ENCODE data around the gene ATG10.
A peak's percentile ranks its signal among the peaks of the same experiment; 100 is the strongest.
"Not testable (repeated sequence)": the region's sequence is repeated elsewhere in the genome, so short reads cannot be mapped to it uniquely, and the experiment has no call there.

ATG10 gene

DNA sequence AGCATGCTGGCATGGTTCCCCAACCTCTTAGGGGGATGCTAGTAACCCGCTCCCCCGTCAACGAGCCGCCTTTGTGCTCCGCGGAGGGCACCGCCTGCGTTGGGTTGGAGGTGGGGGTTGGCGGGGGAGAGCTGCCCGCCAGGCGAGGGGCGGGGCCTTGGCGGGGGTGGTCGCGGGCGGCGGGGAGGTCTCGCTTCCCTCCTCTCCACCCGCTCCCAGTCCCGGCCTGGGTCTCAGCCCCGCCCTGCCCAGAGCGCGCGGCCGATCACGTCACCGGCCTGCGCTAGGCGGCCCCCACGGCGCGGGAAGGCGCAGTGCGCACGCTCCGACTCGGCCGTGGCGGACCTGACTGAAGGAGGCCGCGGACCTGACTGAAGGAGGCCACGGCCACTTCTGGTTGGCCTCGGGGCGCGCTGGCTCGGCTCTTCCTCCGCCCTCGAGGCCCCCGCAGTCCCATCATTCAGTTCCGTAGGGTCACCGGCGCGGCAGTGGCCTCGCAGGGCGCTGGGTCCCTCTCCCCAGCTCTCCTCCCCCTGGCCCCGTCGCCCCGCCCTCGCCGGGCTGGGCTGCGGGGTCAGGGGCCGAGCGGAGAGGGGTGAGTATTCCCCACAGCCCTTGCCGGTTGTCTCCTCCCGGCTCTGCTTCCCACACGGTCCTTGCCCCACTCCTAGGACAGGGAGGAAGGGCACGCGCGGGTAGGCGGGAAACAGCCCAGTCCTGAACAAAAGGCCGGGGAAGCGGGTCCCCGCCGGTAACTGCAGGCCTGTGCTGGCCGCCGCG, at the start of gene ATG10:
TSS of gene ATG10 (plus strand) at position 312 of the 780 bp plus-strand sequence. CDS start 15,548 bp downstream, outside the sequence.
- peak; percentile 99 for DNase-seq (ENCODE audit: low read depth, low spot score)

DNA sequence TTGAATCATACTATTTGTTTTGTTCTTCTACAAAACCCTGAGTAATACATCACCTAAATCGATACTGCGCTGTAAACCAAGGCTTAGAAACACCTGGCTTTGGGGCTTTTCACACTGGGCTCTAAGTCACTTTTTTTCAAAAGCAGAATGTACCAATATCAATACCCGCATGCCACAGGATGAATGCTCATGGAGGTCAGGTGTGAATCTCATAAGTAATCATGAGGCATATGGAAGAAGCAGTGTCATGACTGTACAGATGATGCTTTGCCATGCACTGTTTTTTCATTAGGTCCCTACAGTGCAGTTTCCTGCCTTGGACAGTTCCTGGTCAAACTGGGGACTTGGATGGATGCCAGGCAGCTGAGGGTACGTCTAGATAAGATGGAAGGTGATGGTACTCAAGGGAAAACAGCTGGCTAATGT, 49.0 kb upstream of the ATG10 start:
- no peak for DNase-seq (ENCODE audit: low read depth, low spot score)

DNA sequence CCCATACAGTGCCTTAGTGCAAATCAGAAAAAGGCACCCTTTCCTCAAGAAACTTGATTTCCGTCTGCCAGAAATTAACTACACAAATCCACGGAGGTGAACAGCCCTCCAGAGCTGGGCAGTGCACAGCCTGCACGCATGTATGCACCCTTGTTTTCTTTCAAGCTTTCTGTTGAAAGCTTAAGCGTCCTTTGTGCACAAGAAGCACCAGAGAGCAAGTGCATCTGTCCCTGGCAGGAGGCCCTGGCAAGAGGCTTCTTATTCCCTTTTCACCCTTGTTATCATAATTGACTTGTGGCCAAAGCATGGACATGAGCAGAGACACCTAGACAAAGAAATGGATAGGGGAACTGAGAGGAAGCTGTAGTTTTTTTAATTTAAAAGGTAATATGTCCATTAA, 47.4 kb upstream of the ATG10 start:
- DNase-seq (ENCODE audit: low read depth, low spot score) = peak; percentile 13

DNA sequence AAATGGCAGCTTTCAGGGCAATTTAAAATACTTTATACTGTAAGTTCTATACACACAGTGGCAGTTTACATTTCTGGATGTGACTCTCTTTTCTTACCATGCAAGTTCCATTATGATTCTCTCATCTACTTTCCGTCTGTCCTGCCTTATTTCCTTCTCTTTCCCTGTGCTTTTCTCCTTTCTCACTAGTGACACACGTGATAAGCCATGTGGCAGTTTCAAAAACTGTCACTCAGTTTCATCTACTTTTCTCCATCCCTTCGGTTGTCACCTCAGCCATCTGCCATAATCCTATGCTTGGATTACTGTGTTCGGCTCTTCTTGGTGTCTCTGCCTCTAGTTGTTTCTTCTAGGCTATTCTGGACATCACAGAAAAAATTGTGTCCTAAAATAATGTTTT, 46.8 kb upstream of the ATG10 start:
- no peak for DNase-seq (ENCODE audit: low read depth, low spot score)

DNA sequence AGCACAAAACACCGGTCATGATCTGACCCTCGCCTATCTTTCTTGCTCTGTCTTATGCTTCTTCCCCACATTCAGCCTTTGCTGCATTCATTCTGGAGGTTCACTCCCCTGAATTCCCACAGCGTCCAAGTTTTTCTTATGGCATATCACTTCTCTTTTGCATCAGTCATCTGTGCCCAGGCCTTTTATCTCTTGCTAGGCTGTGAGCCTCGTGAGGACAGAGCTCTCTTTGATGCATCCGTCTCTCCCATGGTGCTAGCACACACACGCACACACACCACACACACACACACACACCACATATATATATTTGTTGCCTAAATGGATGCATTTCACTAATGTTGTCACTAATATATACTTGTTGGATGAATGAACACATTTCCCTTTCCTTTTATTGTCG, 45.8 kb upstream of the ATG10 start:
- DNase-seq (ENCODE audit: low read depth, low spot score) = no peak

DNA sequence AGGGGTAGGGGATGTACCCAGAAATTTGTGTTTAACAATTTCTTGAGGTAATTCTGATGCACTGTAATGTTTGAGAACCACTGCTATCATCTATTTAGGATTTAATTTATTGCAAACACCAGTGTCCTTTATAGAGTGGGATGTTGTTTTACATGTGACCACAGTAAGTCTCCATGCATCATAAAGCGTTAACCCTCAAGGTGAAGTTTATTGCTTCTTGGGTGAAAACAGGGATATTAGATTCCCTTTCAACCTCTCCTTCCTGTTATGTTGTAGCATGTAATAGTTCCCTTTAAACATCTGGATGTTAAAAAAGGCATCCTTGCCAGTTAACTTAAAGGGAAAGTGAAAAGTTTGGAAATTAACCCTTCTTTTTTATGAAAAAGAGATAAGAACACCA, 35.8 kb upstream of the ATG10 start:
- DNase-seq (ENCODE audit: low read depth, low spot score) = no peak

DNA sequence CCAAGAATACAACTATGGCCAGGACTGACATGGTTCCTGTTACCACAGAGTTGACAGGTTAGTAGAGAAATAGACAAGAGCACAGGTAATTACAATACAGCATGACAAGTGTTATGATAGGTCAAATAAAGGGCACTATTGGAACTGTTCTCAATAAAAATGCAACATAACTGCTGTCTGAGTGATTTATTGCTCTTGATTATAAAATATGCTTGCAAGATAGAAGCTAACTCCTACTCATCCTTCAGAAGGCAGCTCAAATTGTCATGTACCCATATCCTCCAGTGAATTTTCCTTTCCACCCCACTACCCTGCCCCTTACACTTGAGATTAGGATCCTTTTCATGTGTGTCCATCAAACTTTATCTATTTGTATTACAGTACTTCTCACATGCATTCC, 35.1 kb upstream of the ATG10 start:
- no peak for DNase-seq (ENCODE audit: low read depth, low spot score)

DNA sequence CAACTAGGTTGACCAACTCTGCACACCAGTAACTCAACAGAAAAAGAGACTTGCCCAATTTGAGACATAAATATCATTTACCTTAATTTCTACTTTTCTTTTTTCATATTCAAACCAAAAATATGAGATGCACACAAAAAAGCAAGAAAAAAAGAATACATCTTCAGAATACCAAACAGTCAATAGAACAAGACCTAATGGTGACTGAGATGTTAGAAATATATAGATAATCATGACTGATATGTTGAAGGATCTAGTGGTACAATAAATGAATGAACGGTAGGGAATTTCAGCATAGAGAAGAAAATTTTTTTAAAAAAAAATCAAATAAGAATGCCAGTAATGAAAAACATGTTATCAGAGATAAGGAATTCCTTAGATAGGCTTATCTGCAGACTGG, 29.1 kb upstream of the ATG10 start:
- no peak for DNase-seq (ENCODE audit: low read depth, low spot score)

DNA sequence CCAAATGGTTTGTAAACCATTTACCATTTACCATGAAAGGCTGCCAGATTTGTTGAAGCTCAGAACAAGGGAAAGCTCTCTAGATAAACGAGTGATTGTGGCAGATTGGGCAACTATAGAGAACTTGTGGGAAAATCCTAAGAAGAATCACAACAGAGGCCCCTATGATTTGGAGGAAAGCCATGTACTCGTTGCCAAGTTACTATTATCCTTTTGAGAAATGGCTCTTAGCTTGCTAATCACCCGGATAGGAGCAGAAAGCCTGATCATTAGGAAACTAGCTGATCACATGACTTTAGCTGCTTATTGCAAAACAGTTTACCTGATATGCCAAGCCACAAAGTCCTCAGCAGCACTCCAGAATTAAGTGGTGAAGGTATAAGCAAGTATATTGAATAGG, 23.5 kb upstream of the ATG10 start:
- DNase-seq (ENCODE audit: low read depth, low spot score) = peak; percentile 56

DNA sequence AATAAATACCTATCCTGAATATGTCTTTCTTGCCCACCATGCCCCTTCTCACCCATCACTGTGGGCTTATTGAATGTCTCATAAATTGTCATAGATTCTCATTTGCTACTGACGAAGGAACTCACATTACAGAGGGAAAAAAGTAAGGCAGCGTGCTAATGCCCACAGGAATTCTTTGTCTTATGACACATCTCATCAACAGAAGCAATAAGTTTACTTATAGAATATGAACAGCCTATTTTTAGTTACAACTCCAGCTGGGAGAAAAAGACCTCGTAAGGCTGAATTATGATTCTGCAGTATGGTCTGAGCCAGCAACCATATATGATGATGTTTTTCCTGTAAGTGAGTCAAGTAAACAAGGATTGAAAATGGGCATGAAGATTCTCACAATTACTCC, 22.4 kb upstream of the ATG10 start:
- no peak for DNase-seq (ENCODE audit: low read depth, low spot score)

DNA sequence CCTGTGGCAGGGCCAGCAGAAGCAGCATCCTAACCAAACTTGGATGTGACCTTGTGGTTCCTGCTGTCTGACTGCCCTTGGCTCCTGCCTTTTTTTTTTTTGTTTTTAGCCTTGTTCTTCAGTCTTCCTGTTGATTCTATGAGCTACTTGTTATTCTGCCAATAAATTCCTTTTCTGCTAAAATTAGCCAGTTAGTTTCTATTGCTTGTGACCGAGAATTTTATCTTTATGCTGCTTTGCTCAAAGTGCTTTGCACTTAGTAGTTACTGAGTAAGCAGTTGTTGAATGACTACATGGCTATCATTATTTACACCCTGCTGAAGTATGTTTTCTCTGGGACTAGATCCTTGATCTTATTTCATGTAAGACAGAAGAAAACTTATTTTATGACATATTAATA, 20.8 kb upstream of the ATG10 start:
- peak; percentile 42 for DNase-seq (ENCODE audit: low read depth, low spot score)

DNA sequence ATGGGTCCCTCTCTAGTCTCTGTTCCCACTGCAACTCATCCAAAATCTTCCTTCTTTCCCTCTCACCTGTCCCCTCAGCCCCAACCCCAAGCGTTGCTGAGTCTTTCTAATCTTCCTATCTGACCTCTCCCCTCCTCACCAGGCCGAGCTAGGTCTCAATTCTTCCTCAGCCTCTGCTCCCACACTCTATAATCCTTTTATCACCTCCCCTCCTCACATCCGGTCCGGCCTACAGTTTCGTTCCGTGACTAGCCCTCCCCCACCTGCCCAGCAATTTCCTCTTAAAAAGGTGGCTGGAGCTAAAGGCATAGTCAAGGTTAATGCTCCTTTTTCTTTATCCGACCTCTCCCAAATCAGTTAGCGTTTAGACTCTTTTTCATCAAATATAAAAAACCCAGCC, 17.0 kb upstream of the ATG10 start:
- not testable (repeated sequence) for DNase-seq (ENCODE audit: low read depth, low spot score)

DNA sequence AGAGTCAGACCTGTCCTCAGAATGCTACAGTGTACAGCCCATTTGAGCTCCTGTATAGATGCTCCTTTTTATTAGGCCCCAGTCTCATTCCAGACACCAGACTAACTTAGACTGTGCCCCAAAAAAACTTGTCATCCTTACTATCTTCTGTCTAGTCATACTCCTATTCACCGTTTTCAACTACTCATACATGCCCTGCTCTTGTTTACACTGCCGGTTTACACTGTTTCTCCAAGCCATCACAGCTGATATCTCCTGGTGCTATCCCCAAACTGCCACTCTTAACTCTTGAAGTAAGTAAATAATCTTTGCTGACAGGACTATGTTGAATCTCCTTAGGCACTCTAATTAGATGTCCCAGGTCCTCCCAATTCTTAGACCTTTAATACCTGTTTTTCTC, 13.7 kb upstream of the ATG10 start:
- not testable (repeated sequence) for DNase-seq (ENCODE audit: low read depth, low spot score)

DNA sequence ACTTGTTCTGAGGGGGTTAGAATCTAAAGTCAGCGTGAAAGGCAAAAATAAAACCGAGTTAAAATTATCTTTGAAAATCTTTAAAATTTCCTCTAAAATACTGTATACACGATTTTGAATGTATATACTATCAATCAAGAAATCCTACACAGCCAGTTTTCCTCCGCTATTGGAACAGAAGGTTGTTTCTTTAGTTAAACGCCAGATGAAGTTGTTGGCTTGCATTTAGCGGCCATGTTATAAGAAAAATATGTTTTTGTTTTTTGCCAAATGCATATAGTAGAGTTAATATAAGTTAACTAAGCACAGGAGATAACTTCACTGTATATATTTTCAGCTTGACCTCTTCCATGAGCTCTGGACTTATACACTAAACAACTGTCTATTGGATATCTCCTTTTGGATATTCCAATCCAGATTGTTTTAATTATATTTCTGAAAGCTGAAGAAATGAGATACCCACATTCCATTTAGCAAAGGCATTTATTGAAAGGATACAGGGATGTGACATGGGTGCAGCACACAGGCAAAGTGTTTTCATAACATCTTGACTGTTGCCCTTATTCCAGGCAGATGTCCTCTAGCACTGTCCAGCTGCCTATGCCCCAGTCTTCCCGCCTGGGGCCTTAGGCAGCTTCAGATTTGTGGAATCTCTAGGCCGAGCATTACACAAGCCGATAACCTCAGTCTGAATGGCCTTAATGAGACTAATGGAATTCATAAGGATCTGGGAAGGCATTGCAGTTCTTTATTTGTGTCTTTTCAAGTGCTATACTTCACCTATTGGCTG, 10.0 kb upstream of the ATG10 start:
- DNase-seq (ENCODE audit: low read depth, low spot score) = no peak

DNA sequence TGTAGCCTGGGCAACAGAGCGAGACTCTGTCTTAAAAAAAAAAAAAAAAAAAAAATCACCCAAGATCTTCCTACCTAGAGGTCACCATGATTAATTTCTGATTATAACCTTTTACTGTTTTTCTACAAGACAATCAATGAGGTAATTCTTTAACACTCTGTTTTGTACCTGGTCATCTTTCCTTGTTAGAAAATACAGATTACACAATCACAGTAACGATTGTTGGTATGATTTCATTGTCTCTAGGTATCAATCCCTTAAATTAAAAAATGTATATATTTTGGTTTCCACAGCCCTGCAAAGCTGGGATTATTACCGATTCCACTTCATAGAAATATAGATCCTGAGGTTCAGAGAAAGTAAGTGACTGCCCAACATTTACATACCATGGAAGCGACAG, 8.3 kb upstream of the ATG10 start:
- DNase-seq (ENCODE audit: low read depth, low spot score) = no peak

DNA sequence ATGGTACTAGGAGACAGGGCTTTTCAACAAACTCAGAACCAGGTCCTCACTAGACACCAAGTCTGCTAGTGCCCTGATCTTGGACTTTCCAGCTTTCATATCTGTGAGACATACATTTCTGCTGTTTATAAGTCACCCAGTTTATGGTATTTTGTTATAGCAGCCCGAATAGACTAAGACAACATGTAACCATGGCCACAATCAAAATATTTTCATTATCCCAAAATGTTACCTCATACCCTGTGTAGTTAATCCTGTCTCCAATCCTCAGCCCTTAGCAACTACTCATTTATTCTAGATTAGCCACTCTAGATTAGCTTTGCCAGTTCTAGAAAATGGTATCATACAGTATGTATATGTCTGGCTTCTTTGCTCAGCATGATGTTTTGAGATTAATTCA, 6.3 kb upstream of the ATG10 start:
- DNase-seq (ENCODE audit: low read depth, low spot score) = no peak

DNA sequence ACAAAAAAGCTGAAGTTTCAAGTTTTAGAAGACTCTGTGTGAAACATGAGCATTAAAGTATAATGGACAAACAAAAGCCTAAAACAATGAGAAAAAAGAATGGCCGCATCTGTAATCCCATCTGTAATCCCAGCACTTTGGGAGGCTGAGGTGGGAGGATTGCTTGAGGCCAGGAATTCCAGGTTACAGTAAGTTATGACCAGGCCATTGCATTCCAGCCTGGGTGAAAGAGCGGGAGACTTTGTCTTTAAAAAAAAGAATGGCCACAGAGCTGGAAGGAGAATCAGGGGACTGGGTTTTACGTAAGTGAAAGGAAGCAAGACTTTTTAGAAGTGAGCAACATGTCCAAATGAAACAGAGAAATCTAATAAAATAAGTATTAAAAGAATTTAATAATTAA, 2.6 kb upstream of the ATG10 start:
- no peak for DNase-seq (ENCODE audit: low read depth, low spot score)

DNA sequence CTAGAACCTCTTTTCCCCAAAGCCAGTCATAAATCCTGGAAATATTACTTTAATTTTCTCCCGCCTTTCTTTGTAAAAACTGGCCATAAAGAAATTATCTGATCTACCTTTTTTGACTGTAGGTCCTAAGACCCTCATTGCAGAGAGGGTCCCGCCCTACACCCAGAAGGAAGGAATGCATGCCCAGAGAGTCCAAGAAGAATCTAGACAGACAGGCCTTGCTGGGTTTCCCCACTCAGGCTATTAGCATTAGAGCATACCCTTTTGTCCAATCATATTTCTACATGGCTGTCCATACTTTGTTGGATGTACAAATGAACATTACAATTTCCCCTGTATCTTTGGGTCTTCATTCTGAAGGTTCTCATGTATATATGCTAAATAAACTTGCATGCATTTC, 1.9 kb upstream of the ATG10 start:
- DNase-seq (ENCODE audit: low read depth, low spot score) = no peak

DNA sequence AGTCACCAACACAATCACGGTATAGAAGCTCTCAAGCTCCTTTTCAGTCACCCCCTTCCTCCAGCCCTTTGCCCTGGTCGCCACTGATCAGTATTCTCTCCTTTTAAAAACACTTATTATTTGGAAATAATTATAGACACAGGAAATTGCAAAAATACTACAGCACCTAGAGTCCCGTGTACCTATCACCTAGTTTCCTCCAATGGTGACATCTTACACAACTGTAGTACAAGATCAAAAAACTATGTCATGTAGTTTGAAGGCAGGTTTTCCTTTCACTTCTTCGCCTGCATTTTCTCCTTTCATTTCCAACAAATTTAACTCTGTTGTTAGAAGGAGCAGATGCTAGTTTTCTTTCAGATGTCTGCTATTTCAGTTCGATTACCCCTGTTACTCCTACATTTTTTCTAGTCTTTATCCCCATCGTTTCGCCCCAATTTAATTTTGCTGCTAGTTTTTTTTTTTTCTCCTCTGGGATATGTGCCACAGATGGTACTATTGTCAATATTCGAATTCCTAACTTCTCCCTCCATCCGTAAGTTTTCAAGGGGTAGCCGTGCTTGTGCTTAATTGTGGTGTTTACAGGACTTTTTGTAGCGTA, 612 bp upstream of the ATG10 start:
- no peak for DNase-seq (ENCODE audit: low read depth, low spot score)

DNA sequence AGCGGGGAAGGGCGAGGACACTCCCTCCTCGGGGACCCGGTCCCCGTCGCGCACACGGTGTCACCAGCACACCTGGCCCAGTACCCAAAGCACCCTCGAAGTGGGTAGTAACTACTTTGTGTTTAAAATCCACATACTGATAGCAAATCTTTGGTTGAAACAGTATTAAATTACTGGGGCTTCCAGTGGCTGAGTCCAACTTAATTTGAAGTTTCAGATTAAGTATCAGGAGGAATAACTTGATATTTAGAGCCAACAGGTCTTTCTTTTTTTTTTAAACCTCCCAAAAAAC, 615 bp downstream of the ATG10 start:
- no peak for DNase-seq (ENCODE audit: low read depth, low spot score)

DNA sequence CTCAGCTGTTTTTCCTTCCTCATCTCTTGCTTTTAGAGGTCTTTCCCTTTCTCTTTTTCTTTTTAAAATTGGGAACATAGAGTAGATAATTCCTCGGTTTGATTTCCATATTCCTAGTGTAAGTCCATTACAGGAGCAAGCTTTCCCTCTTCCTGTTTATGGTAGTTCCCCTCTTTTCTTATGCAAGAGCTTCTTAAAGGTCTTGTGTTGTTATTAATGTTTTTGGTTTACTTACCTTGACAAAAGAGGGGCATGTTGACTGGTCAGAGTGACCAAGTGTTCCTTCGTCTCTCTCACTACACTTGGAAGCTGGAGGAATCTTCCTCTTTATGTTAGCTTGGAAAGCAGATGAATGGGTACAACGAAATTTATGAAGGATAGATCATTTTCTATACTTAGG, 8.3 kb downstream of the ATG10 start:
- DNase-seq (ENCODE audit: low read depth, low spot score) = no peak

DNA sequence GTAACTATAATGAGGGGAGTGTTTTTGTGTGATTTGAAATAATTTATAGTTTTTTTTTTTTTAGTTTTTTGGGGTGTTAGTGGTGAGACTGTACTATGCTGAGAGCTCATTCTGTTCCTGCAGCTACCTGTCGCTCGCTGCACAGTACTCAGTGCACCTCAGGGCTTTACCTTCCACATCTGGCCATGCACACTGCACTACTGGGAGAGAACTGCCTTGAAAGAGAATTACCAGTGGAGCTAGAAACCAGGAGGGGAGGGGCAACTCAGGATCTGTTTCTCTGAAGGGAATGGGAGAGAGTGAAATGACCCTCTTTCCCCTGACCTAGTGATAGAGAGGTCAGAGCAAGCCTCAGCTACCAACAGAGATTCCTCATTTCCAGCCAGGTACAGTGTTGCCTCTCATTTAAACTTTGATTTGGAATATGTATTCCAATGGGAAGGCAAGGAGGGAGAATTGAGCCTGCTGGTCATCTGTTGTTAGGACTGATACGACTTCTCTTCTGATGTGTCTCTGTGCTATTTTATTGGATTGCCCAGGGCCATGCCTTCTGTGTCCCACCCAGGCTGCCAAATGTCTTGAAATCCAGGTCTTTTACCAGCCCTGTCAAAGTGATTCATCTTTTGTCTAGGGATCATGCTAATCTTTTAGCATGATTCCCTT, 8.9 kb downstream of the ATG10 start:
- no peak for DNase-seq (ENCODE audit: low read depth, low spot score)

Measured in astrocyte of the hippocampus (primary cell).